Fibroblast of skin of abdomen (primary cell): ENCODE measurements around the gene GALNT12.

Experiments
- DNase-seq: peaks from one replicate; pipeline ENCODE4 v3.0.0-alpha.2; 2013

GALNT12 gene

DNA sequence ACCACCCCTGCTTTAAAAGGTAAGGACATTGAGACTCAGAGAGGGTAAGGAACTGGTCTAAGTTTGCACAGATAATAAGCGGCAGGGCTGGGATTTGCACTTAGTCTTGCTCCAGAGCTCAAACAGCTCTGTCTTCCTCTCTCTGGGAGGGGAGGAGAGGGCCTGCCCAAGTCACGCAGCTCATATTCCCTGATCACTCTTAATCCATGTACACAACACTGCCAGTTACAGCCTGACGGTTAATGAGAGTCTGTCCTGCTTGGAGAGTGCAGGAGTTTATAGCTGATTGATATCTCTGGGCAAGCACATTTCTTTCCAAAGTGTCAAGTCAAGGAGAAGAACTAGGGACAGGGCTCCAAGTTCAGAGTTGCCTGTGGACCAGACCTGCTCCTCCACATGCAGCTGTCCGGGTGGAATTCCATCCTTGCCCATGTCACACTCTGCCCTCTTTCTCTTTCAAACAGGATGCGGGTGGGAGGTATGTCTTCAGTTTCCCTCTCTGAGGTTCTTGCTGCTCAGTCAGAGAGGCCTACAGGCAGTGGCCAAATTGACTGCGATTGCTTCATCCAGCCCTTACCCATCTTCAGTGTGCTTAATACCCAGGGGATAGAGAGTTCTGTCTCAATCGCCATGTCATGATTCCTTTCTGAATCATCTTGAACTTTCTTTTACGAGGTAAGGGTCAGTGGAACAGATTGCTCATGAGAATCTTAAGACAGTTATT, 54.5 kb downstream of the GALNT12 start:
- DNase-seq: peak; percentile 83

DNA sequence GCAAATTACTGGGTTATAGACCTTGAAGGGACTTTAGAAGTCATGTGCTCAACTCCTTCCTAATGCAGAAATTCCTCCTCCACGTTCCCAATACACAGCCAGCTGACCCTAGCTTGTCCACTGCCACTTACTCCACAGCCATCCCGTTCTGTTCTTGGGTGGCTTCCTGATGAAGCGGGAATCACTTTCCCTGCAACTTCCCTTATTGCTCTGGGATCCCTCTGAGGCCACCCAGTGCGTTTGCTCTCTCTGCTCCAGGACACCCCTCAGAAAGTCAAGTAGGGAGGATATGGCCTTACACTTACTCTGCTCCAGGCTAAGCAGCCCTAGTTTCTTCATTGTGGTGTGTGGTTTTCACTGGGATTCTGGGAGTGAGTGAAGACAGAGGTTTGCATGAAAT, 55.5 kb downstream of the GALNT12 start:
- no peak for DNase-seq

DNA sequence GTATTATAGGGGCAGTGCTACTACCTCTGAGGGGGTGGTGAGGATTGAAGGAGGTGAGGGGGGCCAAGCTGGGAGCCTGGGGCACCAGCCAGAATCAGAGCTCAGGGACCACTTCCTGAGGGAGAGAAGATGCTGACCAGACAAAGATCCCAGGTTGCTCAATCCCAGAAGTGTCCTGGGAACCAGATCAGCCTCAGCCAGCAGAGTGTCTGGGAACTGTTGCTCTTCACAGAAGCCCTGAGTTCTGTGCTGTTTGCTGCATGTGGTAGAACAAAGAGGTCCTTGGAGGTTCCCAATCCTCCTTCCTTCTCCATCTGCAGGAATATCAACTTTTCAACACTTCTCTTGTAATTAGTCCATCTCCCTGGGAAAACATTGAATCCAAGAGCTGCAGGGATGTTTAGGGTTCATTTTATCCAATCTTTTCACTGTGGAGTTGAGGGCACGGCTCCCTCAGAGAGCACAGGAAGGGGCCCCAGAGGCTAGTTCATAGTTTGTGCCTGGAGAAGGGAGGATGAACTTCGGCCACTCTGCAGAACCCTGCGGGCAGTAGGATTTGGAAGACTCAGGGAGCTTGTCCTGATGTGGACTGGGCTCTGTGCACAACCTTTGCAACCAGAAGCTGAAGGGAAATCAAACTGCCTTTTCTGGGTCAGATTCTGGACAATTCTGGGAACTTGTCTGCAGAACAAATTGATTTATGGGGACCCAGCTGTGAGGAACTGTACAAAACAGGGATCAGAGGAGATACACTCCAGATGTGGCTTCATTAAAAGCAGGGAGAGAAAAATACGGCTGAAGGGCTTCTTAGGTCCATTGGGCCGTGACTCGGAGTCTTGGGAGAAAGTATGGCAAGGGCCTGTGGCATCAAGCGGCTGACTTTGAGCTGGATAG, 57.1 kb downstream of the GALNT12 start:
- DNase-seq: peak; percentile 37

DNA sequence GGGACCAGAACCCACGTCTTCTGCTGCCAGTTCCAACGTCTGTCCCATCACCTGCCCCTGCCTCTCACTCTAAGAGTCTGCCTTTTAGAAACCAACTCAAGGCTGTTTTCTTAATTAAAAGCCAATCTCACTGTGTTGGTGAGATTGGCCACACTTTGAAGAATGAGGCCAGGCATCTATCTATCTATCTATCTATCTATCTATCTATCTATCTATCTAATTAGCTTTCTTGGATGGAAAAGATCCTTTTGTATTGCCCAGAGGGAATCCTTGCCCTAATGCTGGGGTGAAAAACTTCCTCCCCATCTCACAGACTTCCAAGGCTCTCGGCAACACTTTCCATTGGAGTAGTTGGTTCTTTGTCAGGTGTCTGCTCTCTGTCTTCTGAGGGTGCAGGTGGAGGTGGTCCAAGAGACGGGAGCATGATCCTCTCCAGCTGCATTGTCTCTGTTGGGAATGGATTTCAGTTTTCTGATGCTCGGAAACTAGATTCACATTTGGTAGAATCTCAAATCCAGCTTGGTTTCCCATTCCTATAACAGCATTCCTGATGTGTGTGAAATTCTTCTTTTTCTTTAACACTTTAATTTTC, 57.9 kb downstream of the GALNT12 start:
- DNase-seq: no peak

DNA sequence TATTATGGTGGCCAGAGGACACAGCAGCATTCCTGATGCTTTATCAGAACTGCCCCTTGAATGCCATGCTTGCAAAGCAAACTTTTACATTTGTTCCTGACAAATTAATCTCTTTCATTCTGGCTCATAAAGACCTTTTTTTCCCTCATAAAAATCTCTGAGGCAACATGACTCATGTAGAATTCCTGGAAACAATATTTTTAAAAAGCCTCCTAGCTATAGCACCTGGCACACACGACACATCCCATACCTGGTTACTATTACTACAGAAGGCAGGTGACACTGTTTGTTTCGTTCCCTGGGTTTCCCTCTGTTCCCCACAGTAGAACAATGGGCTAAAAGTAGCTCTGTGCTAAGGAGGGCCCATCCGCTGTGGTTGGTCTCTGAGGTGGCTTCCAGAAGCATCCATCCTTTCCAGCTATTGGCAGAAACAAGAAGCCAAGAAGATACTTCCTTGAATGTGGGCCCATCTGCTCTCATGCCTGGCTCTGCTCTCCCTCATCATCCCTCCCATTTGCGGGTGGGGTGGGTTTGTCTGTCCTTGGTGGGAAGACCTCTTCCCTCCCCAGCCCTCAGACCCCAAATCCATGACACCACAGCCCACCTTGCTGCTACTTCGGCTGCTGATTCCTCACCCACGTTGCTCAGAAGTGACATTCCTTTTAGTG, 59.1 kb downstream of the GALNT12 start:
- DNase-seq: peak; percentile 25

DNA sequence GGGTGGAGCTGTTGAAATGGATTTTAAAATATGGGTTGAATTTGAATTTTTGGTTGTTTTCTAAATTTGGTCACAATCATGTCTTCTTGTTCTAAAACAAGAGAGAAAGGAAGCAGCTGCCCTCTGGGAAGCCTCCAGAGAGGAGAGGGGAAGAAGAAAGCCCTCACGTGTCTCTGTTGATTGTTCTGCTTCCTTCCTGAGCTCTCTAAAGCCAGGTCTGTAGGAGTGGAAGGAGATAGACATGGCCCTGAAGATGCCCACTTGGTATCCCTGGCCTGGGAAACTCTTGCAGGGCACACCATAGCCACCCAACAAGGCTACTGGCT, 59.6 kb downstream of the GALNT12 start:
- DNase-seq: no peak

DNA sequence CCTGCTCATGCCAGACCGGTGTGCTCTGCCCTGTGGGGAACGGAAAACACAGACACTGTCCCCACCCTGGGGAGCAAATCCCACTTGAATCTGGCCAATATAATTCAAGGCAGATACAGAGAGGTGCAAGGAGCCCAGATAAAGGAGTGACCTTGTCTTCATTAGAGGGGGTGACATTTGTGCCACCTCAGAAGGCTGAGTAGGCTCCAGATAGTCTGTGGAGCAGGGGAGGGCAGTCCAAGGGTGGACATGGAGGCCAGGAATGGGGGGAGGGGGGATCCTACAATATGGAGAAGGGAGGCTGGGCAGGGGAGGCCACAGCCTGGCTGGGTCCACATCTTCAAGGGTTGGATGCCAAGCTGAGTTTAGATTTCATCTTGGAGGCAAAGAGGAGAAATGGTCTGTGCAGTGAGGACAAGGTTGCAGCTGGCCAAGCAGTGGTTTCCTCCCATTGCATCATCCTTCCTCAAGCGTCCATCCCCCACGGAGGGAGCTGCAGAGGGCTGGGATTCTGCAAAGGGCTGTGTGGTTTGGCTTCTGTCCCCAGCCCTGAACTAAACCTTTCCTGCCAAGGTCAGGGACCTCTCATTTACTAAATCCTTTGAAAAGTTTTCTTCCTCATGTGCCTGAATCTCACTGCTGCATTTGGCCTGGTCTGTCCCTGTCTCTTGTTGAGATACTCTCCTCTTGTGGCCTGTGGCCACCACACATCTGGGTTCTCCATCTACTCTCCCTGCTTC, 60.1 kb downstream of the GALNT12 start:
- peak; percentile 95 for DNase-seq

DNA sequence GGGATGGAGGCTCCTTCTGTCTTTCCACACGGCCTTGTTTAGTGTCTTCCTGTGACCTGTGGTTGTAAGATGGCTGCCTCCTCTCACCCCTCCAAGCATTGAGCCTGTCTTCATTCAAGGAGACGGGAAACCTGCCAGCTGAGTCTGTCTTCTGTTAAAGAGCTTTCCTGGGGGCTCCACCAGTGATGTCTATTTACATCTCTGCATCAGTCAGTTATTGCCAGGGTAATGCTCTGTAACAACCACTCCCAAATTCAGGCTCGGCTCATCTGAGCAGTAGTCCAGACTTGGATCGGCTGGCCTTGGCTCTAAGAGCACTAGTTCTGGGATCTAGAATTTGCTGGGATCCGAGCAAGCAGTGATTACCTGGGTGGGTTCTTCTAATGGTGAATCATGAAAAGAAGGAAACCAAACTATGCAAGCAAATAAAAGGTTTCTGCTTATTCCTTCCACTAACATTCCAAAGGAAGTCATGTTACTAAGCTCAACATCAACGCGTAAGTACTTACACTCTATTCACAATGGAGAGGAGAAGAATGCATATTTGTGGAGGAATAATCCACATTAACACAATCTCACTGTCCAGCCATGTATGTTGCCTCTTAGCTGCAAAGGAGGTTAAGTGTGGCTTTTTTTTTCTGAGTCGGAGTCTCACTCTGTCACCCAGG, 61.7 kb downstream of the GALNT12 start:
- no peak for DNase-seq

DNA sequence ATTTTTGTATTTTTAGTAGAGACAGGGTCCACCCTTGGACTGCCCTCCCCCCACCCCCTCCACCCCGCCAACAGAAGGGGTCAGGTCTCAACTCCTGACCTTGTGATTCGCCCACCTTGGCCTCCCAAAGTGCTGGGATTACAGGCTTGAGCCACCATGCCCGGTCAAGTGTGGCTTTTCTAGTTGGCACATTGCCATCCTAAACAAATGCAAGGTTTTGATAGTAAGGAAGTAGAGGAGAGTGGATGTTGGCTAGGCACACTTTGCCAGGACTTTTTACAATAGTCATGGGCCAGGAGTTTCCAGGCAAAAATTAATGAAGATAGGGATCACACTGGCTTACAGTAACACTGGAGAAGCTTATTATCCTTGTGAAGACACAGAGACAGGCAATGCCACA, 62.4 kb downstream of the GALNT12 start:
- DNase-seq: no peak

DNA sequence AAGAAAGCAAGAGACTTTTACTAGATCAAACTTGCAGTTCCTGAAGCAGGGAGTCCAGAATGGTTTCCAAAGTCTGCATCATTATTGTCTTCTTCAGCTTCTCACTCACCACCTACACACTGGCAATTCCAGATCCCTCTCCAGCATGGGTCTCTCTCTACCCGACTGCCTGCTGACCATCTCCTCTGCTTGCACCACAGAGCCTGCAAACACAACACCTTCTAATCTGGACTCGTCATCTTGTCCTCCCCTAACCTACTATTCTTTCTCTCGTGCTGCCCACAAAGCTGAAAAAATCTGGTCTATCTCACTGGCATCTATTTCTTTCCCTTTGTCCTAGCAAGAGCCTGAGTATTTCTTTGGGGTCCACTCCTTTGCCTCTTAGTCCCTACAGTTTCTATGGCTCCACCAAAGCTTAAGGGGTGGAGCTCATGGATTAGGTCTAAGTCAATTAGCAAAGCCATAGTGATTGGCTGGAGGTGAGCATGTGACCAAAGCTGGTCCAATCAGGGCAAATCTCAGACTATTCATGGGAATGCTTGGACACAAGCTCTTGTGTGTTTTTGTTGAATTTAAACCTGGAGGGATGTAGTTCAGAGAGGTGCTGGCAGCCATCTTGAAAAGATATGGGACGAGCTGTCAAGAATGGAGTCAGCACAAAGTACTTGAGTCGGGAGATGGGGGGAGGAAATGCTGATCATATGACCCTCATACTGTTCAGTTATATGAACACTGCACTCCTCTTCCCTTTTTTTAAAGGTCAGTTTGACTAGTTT, 63.5 kb downstream of the GALNT12 start:
- no peak for DNase-seq

DNA sequence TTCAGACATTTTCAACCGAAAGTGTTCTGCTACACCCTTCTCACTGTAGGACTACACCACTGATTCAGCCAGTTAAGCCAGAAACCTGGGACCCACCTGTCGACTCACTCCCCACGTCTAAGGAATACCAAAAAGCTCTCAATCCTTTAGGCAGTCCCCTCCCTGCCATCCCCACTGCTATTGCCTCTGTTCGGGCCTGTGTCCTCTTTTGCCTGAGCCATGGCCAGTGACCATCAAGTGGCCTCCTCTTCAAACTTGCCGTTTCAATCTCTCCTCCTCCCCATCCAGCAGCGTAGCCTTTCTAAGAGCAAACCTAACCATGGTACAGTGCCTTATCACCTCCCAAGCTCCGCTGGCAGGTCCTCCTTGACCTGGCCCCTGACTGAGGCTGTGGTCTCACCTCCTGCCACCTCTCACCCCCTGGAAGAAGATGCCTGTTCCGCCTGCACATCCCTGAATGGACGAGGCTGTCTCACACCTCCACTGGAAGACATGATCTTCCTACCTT, 64.1 kb downstream of the GALNT12 start:
- DNase-seq: no peak

DNA sequence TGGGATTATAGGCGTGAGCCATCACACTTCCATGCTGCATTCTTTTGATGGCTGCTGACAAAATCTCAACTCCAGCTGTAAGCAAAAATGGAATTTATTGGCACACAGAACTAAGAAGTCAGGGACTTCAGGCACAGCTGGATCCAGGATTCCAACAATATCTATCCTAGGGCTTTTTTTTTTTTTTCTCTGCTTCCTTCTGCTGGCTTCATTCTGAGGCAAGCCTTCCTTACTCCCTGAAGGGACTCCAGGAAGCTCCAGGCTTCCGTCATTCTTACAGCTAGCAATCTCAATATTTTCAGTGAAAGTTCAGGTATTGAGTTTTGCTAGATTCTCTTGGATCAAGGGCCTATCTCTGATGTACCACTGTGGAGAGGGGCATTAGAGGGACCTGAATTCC, 66.1 kb downstream of the GALNT12 start:
- DNase-seq: no peak

DNA sequence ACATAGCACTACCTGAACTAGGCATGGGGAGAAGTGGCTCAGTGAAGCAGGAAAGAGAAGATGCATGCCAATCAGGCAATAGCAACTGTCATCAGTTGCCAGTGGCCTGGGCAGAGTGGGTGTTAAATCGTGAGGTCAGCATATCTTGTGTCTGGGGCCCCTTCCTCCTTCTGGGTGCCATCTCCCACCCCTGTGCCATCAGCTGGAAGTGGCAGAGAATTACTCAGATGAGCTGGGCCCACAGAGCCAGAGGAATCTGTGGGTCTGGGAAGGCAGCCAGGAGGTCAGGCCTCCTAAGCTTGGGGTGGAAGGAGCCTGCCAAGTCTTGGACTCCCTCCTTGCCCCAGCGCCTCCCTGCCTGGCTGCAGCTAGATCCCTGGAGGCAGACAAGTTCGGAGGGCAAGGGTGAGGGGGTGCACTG, 66.5 kb downstream of the GALNT12 start:
- DNase-seq: no peak

DNA sequence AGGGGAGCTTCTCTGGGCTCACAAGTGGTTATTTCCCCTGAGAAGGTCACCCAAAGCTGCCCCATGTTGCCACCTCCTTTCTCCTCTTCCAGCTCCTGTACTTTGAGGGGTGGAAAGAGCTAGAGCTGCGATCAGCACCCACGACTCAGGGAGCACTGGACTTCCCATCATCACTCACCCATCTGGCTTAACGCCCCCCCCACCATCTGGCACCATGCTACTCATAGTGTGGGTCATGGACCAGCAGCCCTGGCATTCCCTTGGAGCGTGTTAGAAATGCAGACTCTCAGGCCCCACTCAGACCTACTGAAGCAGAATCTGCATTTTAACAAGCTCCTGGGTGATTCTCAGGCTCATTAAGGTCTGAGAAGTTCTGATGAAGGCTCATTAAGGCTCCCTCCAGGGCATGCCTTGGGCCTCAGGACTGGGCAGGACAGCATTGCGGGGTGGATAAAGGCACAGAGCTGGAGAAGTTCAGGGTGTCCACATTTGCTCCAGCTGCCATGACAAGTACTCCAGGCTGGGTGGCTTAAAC, 67.3 kb downstream of the GALNT12 start:
- DNase-seq: no peak

DNA sequence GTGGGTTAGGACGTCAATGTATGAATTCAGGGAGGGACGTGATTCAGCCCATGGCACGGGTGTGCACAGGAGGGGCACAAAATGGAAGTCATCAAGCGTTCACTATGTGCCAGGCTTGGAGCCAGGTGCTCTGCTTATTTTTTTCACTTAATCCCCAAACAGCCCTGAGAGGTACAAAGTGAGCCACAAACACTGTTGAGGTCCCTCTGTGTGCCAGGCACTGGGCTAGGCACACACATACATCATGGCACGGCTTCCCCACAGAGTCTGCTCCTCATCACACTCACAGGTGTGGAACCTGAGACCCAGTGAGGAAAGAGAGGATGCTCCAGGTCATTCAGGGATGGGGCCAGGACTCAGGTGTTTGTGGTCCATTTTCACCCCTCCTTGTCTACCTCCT, 68.1 kb downstream of the GALNT12 start:
- DNase-seq: no peak

DNA sequence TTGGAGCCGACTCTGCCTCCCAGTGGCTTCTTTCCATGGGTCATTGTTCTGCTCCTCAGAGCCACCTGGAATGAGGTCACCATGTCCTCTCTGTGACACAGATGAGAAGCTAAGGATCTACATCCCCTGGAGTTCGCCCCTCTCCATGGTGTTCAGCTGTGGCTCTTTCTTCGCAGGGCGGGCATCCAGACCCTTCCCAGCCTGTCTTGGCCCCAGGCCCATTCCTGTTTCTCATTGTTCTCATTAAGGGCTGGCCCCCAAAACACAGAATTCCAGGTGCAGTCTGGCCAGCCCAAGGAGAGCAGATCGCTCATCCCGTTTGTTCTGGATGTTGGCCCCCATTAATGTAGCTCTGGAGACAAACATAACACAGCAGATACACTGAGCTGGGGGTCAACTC, 69.8 kb downstream of the GALNT12 start:
- no peak for DNase-seq

DNA sequence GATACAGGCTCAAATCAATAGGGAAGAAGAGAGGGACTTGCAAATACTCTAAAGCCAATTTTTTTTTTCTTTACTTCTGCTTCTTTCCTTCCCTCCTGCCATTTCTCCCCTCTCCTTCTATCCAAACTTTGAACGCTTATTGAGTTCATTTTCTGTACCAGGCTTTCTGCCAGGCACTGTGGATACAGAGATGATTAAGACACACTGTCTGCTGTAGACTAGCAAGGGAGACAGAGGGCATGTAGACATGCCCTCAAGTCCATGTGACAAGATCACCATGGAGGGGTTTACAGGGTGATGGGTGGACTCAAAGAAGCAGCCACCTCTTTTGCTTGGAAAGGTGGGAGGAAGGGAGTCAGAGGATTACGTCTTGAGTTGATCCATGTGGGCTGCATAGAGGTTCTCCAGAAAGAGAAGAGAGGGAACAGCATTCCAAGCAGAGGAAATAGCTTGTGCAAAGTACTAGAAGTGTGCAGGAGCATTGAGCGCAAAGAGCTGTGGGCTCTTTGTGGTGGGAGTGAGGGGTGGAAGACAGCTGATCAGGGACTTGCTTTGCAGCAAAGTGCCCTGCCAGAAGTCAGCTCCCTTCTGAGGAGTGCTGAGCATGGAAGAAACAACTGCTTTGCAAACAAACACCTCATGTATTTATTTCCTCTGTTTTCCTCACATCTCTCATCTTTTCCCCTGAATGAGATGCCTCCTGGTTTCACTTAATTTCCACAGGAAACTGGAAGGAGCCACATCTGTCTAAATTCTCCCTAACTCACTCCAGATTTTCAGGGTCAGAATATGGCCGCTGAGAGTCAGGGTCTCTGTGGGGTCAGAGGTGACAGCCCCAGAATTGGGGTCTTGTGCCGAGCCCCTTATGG, 71.9 kb downstream of the GALNT12 start:
- peak; percentile 20 for DNase-seq

DNA sequence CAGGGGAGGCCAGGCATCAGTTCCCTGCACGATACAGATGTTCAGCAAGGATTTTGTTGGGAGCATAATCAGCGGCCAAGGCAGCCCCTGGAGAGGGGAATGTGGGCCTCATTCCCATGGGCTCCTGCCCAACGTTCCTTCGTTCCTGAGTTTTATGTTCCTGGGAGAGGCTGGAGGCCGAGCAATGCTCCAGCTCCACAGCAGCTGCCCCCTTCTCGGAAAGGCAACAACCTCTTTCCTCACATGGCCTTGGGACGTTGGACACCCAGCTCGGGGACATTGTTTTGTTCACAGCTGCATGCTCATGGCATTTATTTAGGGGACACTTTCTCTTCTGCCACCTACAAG, 72.5 kb downstream of the GALNT12 start:
- DNase-seq: no peak

DNA sequence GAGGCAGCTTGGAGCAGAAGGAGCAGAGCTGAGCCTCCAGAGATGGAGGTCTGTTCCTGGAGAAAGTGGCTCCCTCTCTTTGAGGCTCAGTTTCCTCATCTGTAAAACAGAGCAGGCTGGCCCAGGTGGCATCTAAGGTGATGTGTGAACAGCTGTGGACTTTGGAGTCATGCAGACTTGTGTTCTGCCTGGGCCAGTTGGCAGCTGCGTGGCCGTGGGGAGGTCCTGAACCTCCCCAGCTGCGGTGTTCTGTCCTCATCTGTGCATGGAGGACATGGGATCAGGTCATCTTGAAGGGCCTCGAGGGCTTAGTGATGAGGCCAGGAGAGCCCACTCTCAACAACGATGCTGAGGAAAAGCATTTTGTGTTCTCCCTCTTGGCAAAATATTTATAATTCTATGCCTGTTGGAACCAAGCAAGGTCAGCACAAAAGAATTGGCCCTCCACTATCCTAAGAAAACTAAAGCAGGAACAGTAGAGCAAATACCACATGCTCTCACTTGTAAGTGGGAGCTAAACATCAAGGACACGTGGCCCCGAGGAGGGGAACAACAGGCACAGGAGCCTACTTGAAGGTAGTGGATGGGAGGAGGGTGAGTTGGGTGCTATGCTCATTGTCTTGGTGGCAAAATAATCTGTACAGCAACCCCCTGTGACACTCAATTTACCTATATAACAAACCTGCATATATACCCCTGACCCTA, 73.0 kb downstream of the GALNT12 start:
- no peak for DNase-seq
